SU-DHL-6 (cell line): ENCODE data around the gene OTUD6A.

ENCODE experiments used
- H2AFZ ChIP-seq: fragments of 200-600 bp; sonication (generic); 2 replicates; pipeline ENCODE4 v1.6.1; 2014; ENCODE audit warnings: low read depth, mild to moderate bottlenecking, moderate library complexity, mixed read lengths, antibody characterized with exemption, low read length; ENCODE audit not compliant: severe bottlenecking
- H3F3A ChIP-seq: fragments of 200-600 bp; shearing (Covaris generic); 2 replicates; pipeline ENCODE4 v1.6.0; 2016; ENCODE audit warnings: antibody characterized with exemption, mild to moderate bottlenecking; ENCODE audit not compliant: insufficient read depth
- H3K27ac ChIP-seq: fragments of 200-600 bp; sonication (generic); 2 replicates; pipeline ENCODE4 v1.5.1; 2016; ENCODE audit warnings: low read depth, mild to moderate bottlenecking, low read length, moderate library complexity, mixed read lengths
- H3K27me3 ChIP-seq: fragments of 200-600 bp; sonication (generic), shearing (Covaris generic); 2 replicates; pipeline ENCODE4 v1.6.0; 2014; ENCODE audit warnings: mild to moderate bottlenecking, low read length
- H3K36me3 ChIP-seq: fragments of 200-600 bp; sonication (generic); 2 replicates; pipeline ENCODE4 v1.6.1; 2014; ENCODE audit warnings: mild to moderate bottlenecking, low read length, mixed read lengths
- H3K4me2 ChIP-seq: fragments of 300-600, 200-600 bp; shearing (Covaris generic), sonication (generic); 2 replicates; pipeline ENCODE4 v1.6.0; 2014; ENCODE audit warnings: low read length, low read depth, mild to moderate bottlenecking; ENCODE audit not compliant: poor library complexity, severe bottlenecking
- H3K4me3 ChIP-seq: fragments of 200-600 bp; sonication (generic); 2 replicates; pipeline ENCODE4 v1.5.1; 2014; ENCODE audit warnings: antibody characterized with exemption, low read length, mild to moderate bottlenecking, mixed read lengths; ENCODE audit not compliant: insufficient read depth, poor library complexity, severe bottlenecking
- H3K79me2 ChIP-seq: fragments of 200-600 bp; sonication (generic); 2 replicates; pipeline ENCODE4 v1.6.1; 2014; ENCODE audit warnings: mild to moderate bottlenecking, low read length, moderate library complexity; ENCODE audit not compliant: insufficient read depth
- H3K9ac ChIP-seq: fragments of 200-600 bp; sonication (generic); 2 replicates; pipeline ENCODE4 v1.7.0; 2014; ENCODE audit warnings: mild to moderate bottlenecking, low read length
- H3K9me2 ChIP-seq: fragments of 200-600 bp; sonication (generic); replicated peaks from 2 replicates; pipeline ENCODE4 v1.6.1; 2014; ENCODE audit warnings: low read length; ENCODE audit not compliant: insufficient read depth
- H3K9me3 ChIP-seq: fragments of 200-600 bp; sonication (generic); 2 replicates; pipeline ENCODE4 v1.6.1; 2014; ENCODE audit warnings: low read length, mixed read lengths; ENCODE audit not compliant: insufficient read depth
- H4K20me1 ChIP-seq: fragments of 200-600 bp; sonication (generic); 2 replicates; pipeline ENCODE4 v1.6.1; 2014; ENCODE audit warnings: low read depth, mild to moderate bottlenecking, antibody characterized with exemption, low read length, moderate library complexity, mixed read lengths
- EZH2phosphoT487 ChIP-seq: fragments of 200-600 bp; sonication (generic), shearing (Covaris generic); conservative IDR thresholded peaks from 2 replicates; pipeline ENCODE4 v1.6.1; 2018; ENCODE audit warnings: mild to moderate bottlenecking, antibody characterized with exemption, low read length, moderate library complexity, mixed read lengths
- TF ChIP-seq, protein P1 (sequence below): fragments of 200-600 bp; sonication (generic); IDR thresholded peaks from one replicate; pipeline ENCODE4 v1.5.1; 2017; ENCODE audit warnings: antibody characterized with exemption, mild to moderate bottlenecking, low read length, moderate library complexity; ENCODE audit not compliant: insufficient read depth, poor library complexity, severe bottlenecking

The OTUD6A gene

DNA sequence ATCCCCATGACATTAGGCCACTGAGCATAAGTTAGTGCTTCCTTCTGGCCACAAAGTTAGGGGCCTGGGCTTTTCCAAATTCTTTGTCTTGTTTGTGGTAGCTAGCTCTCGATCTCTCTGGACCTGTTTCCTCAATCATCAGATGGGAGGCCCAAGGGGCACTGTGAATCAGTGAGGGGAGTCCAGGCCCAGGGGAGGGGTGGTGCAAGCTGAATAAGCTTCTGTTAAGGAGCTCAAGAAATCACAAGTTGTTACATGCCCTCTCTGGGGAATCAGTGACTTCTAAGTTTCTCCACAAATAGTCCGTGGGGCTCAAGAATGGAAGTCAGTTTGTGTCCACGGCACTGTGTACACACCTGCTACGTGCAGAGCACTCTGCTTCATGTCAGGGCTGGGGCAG is 27.6 kb upstream of the OTUD6A start:
- no peaks in the 10 kb centered on the region for H4K20me1 ChIP-seq
- H3K9ac ChIP-seq: no peak overlapping the region
- no peaks in the 10 kb centered on the region for H3K27me3 ChIP-seq
- TF ChIP-seq, protein P1, sequence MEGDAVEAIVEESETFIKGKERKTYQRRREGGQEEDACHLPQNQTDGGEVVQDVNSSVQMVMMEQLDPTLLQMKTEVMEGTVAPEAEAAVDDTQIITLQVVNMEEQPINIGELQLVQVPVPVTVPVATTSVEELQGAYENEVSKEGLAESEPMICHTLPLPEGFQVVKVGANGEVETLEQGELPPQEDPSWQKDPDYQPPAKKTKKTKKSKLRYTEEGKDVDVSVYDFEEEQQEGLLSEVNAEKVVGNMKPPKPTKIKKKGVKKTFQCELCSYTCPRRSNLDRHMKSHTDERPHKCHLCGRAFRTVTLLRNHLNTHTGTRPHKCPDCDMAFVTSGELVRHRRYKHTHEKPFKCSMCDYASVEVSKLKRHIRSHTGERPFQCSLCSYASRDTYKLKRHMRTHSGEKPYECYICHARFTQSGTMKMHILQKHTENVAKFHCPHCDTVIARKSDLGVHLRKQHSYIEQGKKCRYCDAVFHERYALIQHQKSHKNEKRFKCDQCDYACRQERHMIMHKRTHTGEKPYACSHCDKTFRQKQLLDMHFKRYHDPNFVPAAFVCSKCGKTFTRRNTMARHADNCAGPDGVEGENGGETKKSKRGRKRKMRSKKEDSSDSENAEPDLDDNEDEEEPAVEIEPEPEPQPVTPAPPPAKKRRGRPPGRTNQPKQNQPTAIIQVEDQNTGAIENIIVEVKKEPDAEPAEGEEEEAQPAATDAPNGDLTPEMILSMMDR: no peak
- TF ChIP-seq EZH2phosphoT487: no peak
- no peak overlapping the region for H3K4me2 ChIP-seq
- H2AFZ ChIP-seq: no peak overlapping the region
- H3K36me3 ChIP-seq: no peaks in the 10 kb centered on the region
- H3K79me2 ChIP-seq: no peaks in the 10 kb centered on the region
- no peak overlapping the region for H3K27ac ChIP-seq
- no peaks in the 10 kb centered on the region for H3K9me2 ChIP-seq
- no peaks in the 10 kb centered on the region for H3K9me3 ChIP-seq
- no peak overlapping the region for H3K4me3 ChIP-seq
- no peaks in the 10 kb centered on the region for H3F3A ChIP-seq

GRCh38 chrX:70038515-70038914 is 23.7 kb upstream of the OTUD6A start:
- H4K20me1 ChIP-seq: no peaks in the 10 kb centered on the region
- no peaks in the 10 kb centered on the region for H3K79me2 ChIP-seq
- no peaks in the 10 kb centered on the region for H3K27me3 ChIP-seq
- H3K27ac ChIP-seq: no peak overlapping the region
- H3K36me3 ChIP-seq: no peaks in the 10 kb centered on the region
- no peaks in the 10 kb centered on the region for H3K9me2 ChIP-seq
- no peak overlapping the region for H3K4me2 ChIP-seq
- no peak overlapping the region for H2AFZ ChIP-seq
- no peaks in the 10 kb centered on the region for H3K9me3 ChIP-seq
- no peak overlapping the region for H3K9ac ChIP-seq
- TF ChIP-seq, protein P1: no peak
- no peak for TF ChIP-seq EZH2phosphoT487
- H3F3A ChIP-seq: no peaks in the 10 kb centered on the region
- H3K4me3 ChIP-seq: no peak overlapping the region

- Histone ChIP-seq H3K79me2 (no peaks in the 10 kb centered on the region), H3K9ac (no peak overlapping the region), H3K4me2 (no peak overlapping the region), H3K27ac (no peak overlapping the region), H3K9me3 (no peaks in the 10 kb centered on the region), H4K20me1 (no peaks in the 10 kb centered on the region), H2AFZ (no peak overlapping the region), H3K9me2 (no peaks in the 10 kb centered on the region), H3F3A (no peaks in the 10 kb centered on the region), H3K27me3 (no peaks in the 10 kb centered on the region), H3K4me3 (no peak overlapping the region), H3K36me3 (no peaks in the 10 kb centered on the region)
- TF ChIP-seq, protein P1: no peak
- no peak for TF ChIP-seq EZH2phosphoT487
Measured at GRCh38 chrX:70038951-70039350, 23.3 kb upstream of the OTUD6A start.
